Bone marrow (tissue), 2 donors: Measurements from ENCODE around the gene KRT5.
"Not testable (repeated sequence)": the region's sequence is repeated elsewhere in the genome, so short reads cannot be mapped to it uniquely, and the experiment has no call there.

ENCODE experiments used
- DNase-seq, 2 donors: peaks; one replicate each; lab custom pipeline; 2025; lab: John Stamatoyannopoulos, UW

The KRT5 gene

DNA sequence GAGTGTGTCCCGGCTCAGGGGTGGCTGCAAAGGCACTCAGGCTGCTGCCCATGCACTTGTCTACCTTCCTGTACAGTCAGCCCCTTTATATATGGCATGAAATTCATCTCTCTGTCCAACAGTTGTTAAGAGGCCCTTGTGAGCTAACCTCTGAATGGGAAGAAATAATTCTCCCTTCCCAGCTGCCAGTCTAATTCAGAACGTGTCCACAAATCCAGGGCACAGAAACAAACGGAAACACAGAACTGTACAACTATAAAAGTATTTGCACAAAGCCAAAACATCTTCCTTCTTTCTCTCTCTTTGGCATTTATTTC is 849 bp downstream of the KRT5 start:
- DNase-seq: no peak

DNA sequence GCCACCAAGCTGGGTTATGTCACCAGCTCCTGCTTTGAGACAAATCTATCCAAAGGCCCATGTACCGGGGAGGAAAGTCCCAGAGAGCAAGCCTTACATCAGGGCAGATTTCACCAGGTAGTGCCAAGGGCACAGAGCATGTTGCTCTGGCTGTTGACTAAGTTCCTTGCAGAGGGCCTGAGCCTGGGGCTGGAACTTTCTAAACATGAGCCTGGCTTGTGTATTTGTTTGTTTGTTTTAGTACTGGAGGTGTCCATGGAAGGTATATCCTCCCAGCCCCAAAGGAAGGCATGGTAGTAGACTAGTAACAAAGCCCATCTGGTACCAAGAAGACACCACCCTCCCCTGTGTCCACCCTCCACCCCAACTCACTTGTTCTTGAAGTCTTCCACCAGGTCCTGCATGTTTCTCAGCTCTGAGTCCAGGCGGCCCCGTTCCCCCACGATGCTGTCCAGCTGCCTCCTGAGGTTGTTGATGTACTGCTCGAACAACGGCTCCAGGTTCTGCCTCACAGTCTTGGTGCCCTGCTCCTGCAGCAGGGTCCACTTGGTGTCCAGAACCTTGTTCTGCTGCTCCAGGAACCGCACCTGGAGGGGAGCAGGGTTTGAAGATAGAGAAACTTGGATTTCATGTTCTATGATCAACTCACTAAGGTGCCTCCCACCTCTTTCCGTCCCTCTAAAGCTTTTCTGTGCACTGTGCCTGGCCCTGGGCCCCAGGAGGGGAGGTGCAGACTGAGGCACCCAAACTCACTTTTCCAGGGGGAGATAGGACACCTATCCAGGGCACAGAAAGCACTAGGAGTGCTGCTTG is 1.4 kb downstream of the KRT5 start:
- DNase-seq: no peak

DNA sequence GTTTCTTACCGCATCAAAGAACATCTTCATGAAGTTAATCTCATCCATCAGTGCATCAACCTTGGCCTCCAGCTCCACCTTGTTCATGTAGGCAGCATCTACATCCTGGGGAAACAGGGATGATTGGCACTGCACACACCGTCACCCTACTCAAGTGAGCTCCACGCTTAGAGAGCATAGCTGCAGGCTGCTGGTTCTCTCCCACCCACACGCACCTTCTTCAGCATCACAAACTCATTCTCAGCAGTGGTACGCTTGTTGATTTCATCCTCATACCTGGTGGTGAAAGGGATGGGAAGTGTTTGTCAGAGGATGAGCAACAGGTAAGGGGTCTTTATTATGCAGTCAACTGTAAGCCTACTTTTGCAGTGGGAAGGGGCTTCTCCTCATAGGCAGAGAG is 2.3 kb downstream of the KRT5 start:
- no peak for DNase-seq

DNA sequence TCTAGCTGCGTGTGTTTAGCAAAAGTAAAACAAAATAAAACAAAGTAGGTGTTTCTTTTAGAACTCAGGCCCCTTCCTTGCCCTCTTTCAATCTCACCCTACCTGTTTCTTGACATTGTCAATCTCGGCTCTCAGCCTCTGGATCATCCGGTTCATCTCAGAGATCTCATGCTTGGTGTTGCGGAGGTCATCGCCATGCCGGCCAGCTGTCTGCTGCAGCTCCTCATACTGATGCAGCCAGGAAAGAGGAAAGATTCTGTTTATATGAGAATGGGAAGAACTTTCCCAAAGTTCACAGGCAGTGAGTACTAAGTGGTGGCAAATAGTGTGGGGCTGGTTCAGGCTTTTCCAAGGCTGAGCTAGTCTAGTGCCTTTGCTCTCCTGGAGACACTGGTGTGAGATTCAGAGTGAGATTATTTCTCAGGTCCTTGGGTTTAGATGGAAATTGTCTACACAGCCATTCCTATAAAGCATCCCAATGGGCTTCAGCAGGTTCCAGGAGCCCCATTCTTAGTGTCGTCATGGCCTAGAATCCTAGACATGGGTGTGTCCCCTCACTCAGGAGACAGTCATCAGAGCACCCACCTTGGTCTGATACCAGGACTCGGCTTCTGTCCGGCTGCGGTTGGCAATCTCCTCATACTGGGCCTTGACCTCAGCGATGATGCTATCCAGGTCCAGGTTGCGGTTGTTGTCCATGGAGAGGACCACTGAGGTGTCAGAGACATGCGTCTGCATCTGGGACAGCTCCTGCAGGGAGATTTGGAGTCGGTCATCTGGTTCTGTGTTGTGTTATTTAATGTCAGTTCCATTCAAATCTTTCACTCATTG is 3.0 kb downstream of the KRT5 start:
- no peak for DNase-seq

DNA sequence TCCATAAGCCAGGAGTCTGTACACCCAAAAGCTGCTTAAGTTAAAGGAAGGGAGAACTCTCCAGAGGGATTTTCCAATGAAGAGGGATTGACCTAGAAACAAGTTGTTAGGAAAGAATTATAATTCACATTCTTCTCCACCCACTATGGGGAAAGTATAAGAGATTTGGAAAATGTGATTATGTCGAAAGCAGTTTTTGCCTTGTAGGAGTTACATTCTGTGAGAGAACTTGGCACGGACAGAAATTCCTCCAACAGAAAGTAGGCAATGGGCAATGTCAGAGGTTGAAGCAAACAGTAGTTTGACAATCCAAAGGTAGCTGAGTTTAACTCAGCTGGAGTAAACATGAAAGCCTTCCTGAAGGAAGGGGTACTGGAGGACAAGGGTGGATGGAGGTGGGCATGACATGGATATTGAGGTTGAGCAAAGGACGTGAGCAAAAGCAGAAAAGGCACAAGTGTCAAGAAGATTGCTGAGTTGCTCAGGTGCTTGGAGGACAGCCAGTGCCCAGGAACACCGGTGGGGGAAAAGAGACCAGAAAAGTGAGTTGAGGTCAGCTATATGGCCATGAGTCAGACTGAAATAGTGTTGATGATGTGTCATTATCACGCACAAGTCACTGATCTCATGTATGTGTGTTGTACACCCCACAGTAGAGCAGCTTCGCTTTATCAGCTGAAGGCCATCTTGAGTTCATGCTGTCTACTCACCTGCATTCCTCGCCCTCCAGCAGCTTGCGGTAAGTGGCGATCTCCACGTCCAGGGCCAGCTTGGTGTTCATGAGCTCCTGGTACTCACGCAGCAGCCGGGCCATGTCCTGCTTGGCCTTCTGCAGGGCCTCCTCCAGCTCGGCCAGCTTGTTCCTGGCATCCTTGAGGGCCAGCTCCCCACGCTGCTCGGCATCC is 4.0 kb downstream of the KRT5 start:
- DNase-seq: no peak

DNA sequence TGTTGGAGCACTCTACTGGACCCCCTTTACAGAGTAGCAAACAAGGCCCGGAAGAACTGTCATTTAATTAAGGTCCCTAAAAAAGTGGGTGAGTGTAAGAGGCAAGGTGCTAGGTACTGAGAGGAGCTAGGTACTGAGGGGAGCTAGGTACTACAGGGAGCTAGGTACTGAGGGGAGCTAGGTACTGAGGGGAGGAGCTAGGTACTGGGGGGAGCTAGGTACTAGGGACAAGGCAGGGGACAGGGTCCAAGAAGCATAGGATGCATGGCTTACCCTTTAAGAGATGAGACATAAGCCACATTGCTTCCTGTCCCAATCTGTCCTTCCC is 4.9 kb downstream of the KRT5 start:
- DNase-seq: no peak

DNA sequence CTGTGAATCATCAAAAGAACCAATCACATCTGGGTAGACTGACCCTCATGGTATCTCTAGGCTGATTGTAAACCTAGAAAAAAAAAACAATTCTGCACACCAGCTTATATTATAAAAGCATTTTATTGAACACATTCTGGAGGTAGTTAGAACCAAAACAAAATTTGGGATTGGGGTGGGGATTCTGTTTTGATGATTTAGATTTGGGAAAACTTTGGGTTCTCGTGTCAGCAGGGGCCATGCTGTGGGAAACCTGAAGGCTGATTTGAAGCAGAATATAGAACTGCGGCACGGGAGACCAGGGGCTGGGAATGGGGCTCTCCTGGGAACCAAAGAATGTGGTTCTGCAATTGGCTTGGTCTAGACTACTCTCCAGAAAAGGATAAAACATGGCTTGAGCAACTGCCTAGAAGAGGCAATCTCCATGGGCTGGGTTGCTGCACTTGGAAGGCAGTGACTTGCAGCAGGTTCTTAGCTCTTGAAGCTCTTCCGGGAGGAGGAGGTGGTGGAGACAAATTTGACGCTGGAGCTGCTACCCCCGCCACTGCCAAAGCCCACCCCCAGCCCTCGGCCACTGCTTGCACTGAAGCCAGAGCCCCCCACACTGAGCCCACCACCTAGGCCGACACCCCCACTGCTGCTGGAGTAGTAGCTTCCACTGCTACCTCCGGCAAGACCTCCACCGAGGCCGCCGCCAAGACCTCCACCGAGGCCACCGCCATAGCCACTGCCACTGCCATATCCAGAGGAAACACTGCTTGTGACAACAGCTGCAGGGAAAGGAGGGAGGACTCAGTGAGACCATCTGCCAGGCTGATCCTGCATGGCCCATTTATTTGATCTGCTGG is 5.5 kb downstream of the KRT5 start:
- DNase-seq: no peak

DNA sequence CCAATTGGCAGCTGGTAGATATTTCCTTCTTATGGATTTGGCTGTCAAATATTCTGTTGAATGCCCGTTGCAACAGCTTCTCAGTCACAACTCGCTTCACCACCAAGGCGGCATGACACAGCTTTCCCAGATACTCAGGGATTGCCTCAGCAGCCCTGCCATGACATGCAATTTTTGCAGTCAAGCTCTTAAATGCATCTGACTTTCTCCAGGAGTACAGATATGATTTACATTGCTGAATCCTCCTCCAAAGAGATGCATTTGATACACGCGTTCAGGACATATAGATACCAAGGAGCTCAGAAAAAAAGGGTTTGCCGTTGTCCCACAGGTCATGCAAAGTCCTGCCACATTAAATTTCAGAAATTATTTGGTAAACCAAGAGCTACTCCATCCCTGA is 6.5 kb downstream of the KRT5 start:
- DNase-seq: no peak

DNA sequence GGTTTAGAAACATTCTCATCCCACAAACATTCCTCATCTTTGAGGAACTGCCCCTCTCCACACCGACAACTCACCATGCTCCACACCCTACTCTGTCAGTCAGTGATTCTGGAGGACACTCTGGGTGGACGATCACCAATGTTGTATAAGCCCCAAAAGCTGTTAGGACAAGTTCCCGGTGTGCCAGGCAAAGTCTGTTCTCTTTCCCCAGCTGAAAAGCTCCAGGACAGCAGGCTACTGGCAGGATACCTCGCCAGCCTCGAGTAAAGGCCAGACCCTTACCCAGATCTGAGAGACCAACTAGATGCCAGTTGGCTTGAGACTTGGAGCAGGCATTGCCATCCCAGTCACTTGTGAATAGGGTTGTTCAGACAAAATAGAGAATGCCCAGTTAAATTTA is 12.0 kb downstream of the KRT5 start:
- no peak for DNase-seq

DNA sequence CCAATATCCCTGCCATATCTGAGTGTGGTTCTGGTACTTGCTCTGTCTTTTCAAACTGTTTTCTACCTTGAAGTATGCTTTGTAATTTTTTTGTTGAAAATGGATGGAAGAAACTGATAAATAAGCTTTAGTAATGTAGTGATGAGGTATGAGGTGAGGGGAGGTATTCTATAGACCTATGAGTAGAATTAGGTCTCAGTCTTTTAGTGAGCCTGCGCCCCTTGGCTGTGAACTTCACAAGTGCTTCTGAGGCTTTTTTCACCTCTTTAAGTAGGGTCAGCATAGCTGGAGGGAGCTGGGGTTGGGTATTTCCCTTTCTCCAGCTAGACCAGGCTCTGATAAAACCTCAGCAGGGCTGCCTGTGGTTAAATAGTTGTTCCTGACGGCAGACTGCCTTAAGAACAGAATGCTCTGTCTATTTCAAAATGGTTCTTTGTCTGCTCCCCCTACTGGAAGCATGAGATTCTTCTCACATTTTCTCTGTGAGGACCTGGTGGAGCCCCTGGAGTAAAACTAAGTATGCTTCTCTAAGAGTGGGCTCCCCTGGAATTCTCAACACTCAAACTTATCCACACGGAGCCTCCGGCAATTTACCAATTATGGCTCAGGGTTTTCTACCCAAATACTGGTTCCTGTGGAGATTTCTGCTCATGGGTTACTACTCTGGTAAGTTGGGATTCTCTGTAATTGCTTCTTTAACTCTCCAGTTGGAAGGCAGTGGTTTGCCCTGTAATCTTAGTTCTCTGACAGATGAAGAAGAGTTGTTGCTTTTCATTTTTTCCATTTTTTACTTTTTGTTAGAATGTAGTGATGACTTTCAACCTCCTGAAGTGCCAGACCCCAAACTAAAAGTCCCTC is 13.1 kb downstream of the KRT5 start:
- DNase-seq: no peak

DNA sequence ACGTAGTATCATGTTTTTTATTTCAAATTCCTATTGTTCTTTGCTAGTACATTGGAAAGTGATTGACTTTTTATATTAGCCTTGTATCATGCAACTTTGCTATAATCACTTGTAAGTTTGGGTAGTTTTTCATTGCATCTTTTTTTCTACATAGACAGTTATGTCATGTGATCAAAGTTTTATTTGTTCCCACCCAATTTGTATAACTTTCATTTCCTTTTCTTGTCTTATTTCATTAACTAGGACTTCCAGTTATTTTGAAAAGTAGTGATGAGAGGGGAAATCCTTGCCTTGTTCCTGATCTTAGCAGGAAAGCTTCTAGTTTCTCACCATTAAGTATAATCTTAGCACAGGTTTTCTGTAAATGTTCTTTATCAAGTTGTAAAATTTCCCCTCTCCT is 17.3 kb downstream of the KRT5 start:
- no peak for DNase-seq

DNA sequence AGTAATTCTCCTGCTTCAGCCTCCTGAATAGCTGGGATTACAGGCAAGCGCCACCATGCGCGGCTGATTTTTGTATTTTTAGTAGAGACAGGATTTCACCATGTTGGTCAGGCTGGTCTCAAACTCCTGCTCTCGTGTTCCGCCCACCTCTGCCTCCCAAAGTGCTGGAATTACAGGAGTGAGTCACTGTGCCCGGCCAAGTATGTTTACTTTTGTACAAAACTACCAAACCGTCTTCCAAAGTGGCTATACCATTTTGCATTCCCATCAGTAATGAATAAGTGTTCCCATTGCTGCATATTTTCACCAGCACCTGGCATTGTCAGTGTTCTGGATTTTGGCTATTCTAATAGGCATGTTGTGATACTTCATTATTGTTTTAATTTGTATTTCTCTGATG is 18.7 kb downstream of the KRT5 start:
- DNase-seq: no peak

DNA sequence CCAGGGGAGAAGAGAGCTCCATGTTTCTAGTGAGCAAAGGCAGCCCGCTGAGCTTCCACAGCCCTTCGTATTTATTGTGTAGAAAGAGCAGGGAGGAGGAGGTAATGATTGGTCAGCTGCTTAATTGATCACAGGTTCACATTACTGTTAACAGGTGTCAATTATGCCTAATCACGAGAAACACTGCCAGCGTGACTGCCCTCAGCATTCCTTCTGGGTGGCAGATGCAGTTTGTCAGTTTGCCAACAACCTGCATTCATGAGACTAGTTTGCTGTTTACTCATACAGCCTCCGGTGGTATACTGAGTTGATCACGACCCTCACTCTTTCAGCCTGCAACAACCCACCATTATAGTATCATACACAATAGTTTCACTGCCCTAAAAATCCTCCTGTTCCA is 19.6 kb downstream of the KRT5 start:
- DNase-seq: not testable (repeated sequence)

DNA sequence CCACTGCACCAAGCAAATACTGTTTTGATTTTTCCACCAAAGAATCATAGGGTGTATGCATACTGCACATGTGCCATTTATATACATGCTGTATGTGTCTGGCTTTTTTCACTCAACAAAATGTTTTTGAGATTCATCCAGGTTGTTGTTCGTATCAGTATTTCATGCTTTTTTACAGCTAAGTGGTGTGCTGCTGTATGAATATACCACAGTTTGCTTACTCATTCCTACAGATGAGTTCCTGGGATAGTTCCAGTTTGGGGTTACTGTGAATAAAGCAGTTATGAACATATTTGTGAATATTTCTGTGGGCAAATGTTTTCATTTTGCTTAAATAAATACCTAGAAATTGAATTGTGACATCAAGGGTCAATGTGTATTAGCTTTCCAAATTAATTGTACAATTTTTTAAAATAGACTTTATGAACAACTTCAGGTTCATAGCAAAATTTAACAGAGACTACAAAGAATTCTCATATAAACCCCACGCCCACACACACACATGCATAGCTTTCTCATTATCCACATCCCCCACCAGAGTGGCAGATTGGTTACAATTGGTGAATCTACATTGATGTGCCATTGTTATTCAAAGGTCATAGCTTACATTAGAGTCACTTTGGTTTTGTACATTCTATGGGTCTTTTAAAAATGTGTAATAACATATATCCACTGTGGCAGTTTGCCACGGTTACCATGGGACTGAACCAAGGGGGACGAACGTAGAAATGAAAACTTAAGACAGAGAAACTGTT is 20.2 kb downstream of the KRT5 start:
- DNase-seq: no peak

DNA sequence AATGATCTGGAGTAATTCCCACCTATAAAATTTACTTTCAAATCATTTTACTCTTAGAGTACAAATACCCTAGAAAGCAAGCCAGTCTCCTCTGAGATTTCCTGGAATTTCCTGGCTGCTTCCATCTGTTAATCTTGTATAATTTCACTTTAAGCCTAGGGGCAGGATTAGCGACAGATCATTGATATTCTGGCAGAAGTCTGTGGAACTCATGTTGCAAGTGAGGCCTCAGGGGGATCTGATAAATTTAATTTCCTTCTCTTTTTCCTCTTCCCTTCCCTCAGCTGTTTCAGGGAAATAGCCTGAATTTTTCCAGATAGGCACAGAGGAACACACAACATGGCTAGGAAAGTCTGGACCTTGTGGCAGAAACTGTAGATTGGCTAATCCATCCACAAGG is 21.2 kb downstream of the KRT5 start:
- no peak for DNase-seq

DNA sequence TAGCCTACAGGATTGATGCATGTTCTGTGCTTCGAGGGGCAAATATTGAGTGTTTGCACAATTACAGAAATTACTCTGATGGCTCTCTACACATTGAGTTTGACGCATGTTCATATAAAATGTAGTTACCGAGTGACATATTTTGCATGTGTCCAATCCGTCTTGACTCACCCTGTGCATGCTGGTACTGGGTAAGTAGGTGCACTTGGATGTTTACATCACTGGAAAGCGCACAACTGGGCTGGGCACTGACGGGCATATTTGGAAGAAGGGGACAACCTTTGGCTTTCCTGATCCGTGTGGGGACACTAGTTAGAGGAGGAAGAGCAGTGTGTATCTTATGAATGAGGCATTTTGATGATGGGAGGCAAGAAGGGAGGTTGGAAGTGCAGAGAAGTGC is 22.2 kb downstream of the KRT5 start:
- DNase-seq: no peak

DNA sequence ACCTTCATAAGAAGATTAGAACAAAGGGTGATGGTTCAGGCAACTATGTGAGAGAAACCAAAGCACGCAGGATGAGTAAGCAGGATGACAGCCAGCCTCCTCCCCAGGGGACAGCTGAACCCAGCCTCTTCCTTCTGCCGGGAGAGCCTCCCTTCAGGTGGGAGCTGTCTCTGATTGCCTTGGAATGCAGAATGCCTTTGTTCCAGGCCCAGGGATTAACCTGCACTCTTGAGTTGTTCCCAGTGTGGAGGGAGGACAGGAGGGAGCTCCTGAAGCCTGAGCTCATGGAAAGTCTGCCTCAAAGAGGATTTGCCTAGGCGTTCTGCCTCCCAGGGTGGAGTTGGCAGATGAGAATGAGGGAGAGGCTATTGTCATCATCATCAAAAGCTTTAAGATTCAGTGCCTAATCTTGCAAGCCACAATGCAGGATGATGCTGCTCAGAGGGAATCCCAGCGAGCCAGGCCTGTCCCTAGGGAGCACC is 23.6 kb downstream of the KRT5 start:
- DNase-seq: no peak

DNA sequence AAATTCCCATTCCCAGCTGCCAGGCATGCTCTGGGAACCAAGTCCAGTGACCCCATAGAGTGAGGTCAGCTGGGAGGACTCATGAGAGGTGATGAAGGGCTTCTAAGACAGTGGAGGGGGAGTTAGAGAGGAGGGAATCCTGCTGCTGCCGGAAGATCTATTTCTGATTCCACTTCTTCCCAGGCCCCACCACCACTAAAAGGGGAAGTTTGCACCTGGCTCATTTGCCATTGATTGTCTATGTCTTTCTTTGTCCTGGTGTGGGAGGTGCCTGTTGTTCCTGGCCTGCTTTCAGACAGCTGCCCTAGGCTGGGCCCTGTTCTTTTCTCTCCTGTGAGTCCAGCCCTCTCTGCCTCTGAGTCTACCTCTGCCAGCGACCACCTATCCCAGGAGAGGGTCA is 24.1 kb downstream of the KRT5 start:
- no peak for DNase-seq

DNA sequence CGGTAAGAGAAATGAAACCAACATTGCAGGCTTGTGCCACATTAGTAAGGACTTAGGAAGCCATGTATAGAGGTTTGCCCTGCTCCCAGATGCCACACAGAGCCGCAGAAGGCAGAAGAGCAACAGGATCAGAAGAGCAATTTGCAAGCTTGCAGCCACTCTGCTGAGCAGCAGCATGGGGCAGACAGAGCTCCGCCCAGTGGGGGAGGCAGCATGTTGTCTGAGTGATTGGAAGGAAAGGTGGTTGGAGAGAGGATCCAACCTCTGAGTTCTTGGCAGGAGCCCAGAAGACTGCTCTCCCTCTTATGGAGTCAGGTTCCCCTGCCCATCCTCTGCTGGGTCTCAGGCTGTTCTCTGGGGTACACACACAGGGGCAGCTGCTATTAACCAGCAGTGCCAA is 24.8 kb downstream of the KRT5 start:
- DNase-seq: no peak

DNA sequence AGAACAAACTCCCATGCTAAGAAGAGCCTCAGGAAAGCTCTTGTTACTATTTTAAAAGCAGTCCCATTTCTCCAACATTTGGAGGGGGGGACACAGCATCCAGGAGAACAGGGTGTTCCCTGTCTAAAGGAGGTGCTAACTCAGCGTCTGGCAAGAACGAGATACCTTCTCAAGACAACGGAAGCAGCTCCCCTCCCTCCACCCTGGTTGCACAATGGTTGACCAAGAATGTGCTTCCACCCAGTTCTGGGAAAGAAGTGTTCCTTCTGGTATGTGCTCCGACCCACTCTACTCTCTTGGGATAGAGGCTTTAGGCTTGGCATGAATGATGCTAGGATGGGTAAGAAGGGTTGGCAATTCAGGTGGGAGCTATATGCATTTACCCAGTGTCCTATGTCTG is 25.7 kb downstream of the KRT5 start:
- DNase-seq: no peak
